ENCODE measurements around the gene RPS24. TPM values are rescaled to one million over a fixed set of nuclear protein-coding genes. Genes with fewer than 3 reads are reported as not detected.
"Not testable (repeated sequence)": the region's sequence is repeated elsewhere in the genome, so short reads cannot be mapped to it uniquely, and the experiment has no call there.

Gene RPS24
- 1,000 to 10,000 TPM; 1,176 to 1,208 TPM for total RNA-seq
- long read RNA-seq, transcript RPS24-214 (5 exons, 634 nt) = major isoform, 10 of 18 reads
- long read RNA-seq, partial matches to known transcripts = 4 of 18 reads
- long read RNA-seq, other reads (novel, unspliced or antisense) = 0 of 18 reads

DNA sequence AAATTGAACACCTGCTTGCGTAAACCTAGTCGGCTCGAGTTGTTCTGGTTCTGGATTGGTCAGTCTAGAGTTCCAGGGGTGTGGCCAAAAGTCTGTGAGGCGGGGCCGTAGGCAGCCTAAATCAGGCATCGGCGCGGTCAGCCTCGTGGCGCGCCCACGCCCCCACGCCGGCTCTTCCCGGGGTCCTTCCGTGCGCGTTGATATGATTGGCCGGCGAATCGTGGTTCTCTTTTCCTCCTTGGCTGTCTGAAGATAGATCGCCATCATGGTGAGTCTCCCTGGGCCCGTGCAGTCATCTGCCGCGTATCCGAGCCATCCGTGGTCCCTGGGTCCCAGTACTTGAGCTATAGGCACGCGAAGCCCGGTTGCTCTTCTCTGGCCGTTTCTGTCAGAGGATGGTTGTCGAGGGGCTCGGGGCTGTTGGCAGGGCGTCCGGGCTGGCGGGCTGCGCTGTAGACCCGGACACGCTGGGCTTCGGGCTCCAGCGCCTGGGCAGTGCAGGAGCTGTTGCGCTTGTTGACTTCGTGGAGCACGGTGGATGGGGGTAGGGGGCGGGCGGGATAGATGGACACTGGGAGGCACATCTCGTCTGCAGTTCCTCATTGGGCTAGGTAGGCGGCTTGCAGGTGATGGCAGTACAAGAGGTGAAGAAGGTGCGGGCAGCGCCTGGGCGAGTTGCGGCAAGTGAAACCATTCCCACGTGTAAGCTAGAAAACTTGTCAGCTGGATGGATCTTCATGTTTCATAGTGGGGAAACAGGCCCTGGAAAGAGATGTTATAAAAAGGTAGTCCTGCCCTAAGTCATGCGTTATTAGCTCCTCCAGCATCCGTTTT, at the start of gene RPS24:
Gene RPS24 (plus strand): TSS at position 227 of the 834 bp plus-strand sequence. CDS start 39 bp downstream, at position 266.
- DNase-seq = peak; percentile 95 to 97
- intact Hi-C loops (cut with DNase I, micrococcal nuclease) = no loop called here
- peak; percentile 88 for ATAC-seq

DNA sequence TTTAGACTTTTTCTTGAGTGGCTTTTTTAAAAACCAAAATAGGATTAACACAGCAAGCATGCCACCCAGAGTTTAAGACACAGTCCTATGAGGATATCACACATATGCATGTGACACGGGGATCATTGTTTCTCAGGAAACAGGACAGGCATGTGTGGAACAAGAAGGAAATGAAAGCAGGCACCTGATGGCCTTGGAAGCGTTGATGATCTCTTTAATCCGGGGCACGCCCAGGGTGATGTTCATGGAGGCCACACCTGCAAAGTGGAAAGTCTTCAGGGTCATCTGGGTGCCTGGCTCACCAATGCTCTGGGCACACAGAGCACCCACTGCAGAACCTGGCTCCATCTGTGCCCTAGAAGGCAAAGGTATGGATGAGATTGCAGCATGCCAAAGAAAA, 48.7 kb upstream of the RPS24 start:
- DNase-seq (peak in 1 of 2 donors; percentile 28), ATAC-seq (peak; percentile 90)
- intact Hi-C loops (cut with DNase I, micrococcal nuclease) = no loop called here

DNA sequence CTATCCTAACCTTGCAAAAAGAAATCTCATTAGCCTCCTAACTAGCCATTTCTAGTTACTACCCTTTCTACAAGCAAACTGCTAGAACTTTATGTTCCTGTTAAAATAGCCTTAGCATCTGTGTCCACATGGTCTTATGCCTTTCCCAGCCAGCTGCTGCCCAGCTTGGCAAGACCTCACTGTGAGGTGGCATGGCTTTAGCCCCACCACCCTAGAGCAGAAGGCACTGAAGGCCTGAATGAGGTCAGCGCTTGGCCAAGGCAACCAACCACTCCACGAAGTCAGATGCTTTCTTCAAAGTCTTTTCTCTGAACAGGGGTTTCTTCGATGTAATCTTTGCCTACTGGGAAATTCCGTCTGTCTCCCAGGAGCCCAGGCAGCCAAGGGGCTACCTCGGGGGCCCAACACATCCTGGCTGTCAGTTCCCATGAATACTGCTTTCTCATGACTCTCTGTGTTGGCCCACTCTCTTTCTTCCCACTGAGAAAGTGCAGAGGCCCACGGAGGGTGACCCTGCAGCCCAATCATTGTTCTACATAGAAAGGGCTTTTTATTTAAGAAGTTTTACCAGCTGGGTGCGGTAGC, 45.9 kb upstream of the RPS24 start:
- intact Hi-C loops (cut with DNase I, micrococcal nuclease) = no loop called here
- ATAC-seq (no peak), DNase-seq (no peak)

DNA sequence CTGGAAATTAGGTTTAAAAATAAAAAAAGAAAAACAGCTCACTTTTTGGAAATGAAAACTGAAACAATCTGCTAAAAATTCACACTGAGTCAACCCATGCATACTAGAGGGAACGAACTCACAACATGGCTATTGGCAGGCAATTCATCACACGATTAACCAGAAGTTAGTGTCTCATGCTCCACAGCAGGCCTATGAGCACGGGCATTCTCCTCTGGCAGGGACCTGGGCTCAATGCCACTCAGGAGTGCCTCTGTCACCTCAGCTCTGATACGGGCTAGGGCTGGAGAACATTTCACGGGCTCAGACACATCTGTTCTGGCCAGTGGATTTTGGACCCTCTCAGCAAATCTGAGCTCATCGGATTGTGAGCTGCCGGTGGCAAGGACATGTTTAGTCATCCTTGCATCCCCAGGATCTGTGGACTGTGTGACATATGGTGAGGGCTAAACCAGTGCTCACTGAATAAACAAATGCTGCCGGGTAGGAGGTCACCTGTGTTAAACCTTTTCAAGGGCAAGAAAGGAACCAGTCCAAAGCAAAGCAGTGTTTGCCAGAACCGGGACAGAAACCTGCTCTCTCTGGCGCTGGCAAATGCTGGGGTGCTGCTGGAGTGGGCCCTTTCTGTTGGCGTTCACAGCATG, 44.5 kb upstream of the RPS24 start:
- peak; percentile 46 for ATAC-seq
- no peak for DNase-seq
- intact Hi-C loops (cut with DNase I, micrococcal nuclease) = no loop called here

DNA sequence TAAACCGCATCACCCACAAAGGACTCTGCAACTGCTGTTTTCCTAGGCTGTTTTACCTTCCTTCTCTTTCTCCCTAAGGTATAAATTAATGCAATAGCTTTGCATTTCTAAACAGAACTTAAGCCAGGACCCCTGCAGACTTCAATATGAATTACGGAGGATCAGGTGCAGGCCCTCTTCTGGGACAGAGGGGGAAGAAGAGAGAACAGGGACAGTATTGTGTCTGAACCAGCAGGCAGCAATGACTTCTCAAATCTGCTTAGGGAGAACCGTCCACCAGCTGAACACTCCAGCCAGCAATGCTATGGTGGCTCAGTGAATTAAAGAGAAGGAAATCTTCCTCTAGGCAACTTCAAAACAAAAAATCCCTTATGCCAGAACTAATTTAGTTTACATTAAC, 40.0 kb upstream of the RPS24 start:
- no peak for DNase-seq
- ATAC-seq = no peak
- intact Hi-C loops (cut with DNase I, micrococcal nuclease) = no loop called here

DNA sequence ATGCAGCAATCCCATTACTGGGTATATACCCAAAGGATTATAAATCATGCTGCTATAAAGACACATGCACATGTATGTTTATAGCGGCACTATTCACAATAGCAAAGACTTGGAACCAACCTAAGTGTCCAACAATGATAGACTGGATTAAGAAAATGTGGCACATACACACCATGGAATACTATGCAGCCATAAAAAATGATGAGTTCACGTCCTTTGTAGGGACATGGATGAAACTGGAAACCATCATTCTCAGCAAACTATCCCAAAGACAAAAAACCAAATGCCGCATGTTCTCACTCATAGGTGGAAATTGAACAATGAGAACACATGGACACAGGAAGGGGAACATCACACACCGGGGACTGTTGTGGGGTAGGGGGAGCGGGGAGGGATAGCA, 34.9 kb upstream of the RPS24 start:
- DNase-seq; ATAC-seq; intact Hi-C loops (cut with DNase I, micrococcal nuclease): not testable (repeated sequence)

DNA sequence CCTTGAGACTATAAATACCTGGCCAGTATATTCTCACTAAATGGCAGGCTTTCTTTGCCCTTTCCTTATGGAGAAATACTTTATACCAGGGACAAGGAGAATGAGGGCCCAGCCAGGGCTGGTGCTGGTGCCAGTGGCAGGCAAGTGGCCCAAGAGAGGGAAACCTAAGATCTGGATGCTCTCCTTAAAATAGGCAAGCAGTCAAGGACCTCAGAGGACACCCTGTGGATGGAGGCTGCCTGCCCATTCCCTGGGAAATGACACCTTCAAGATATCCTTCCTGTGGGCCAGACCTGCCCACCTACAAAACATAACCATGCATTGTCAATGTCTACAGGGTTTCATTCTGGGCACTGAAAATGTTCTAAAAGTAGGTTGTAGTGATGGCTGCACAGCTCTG, 33.5 kb upstream of the RPS24 start:
- ATAC-seq = no peak
- intact Hi-C loops (cut with DNase I, micrococcal nuclease) = no loop called here
- no peak for DNase-seq

DNA sequence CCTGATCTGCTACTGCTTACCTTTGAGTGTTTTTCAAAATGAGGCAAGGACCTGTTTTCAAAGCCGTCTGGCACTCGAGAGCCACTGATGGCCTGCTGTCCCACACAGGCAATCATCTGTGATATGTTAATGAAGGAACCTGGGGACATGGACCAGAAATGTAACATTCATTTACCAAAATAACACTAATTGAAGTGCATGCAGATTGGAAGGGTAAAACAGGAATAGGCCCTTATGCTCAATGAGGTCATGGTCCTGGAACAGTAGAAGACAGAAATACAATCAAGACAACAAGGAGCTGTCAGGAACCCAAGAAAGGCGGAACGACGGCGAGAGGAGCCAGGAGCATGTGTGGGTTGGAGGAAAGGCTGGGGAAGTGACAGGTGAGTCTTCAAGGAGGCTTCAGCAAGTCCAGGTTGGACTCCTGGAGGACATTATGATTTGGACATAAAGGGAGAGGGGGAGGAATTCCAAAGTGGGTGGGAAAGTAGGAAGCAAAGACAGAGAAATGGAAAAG, 32.6 kb upstream of the RPS24 start:
- intact Hi-C loops (cut with DNase I, micrococcal nuclease) = no loop called here
- ATAC-seq = no peak
- no peak for DNase-seq

DNA sequence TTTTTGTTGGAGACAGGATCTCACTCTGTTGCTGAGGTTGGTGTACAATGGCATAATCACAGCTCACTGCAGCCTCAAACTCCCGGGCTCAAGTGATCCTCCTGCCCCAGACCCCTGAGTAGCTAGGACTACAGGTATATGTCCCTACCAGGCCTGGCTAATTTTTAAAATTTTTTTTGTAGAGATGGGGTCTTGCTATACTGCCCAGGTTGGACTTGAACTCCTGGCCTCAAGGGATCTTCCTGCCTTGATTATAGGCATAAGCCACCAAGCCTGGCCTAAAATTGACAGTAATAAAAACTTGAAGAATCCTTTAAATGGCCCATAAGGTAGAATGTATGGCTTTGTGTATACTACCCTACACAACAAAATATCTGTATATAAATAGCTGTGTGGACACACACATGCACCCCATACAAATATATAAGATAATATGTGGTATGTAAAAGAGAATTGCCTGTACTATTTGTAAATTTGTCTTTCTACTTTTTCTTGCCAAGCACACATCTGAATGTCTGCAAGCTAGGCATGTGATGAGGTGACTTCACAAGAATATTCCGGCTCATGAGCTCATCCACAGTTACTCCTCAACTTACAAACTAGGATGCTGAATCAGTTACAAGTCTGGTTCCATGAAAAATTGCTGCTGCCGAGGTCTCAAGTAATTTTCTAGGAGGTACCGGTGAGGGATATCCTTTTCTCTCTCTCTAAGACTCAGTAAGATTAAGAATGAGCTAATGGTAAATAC, 30.9 kb upstream of the RPS24 start:
- intact Hi-C loops (cut with DNase I, micrococcal nuclease) = no loop called here
- DNase-seq (no peak), ATAC-seq (no peak)

DNA sequence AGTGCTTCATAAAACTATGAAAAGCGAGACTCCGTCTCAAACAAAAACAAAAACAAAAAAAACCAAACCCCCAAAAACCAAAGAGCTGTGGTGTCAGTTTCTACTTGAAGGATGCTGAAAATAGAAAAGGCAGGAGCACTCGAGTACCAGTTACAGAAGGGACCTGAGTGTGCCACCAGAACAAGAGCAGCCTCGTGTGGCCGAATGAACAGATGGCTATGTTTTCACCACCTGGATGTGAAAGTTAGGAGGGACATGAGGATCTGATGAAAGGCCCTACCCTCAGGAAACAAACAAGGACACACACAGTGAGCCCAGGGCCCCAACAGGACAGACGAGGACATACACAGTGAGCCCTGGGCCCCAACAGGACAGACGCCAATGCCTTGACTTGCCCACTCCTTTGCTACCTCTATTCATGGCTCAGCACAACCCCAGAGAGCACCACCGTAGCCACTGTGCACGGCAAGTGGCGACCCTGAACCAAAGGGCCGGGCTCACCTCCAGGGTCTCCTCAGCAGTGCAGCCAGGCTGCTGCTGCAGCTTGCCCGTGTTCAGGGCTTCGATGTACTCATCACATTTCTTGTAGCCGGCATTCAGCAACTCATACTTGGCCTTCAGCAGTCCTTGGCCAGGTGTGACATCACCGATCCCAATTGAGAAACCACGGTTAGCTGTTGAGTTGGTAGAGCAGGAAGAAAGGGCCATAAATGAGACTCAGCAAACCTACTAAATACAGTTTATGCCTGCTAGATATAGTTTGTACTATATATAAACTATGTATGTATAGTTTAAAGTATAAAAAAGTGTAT, 29.2 kb upstream of the RPS24 start:
- ATAC-seq = no peak
- intact Hi-C loops (cut with DNase I, micrococcal nuclease) = no loop called here
- DNase-seq = no peak

DNA sequence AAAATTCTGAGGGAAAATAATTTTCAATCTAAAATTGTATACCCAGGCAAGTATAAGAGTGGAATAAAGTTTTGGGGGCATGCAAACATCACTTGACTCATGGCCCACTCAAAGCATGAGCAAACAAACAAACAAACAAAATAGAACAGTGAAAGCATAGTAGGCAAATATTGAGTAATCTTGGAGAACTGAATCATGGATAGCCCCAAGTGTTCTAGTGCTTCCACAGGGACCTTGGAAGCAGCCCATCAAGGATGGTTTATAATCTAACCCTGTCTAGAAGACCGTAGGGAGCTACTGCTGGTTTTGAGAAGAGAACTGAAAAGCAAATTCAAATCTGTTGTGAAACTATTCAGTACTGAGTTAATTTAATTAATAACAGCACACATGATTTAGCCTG, 26.5 kb upstream of the RPS24 start:
- ATAC-seq = no peak
- DNase-seq = no peak
- intact Hi-C loops (cut with DNase I, micrococcal nuclease) = no loop called here

DNA sequence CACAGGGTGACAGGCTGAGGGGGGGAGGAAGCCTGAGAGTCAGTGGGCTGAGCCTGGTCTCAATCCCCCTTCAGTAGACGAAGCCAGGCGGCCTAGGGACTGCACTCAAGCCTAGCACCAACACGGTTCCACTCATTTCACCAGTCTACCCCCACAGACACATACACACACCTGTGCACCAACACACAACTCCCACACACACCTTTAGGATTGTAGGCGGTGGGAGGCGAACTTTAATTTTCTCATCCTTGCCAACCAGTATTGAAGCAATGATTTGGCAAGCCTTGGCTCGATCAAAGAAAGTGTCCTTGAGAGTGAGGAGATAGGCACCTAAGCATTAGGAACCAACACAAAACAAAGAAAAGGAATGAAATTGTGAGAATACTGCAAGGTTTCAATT, 24.0 kb upstream of the RPS24 start:
- no peak for DNase-seq
- ATAC-seq = no peak
- intact Hi-C loops (cut with DNase I, micrococcal nuclease) = no loop called here

DNA sequence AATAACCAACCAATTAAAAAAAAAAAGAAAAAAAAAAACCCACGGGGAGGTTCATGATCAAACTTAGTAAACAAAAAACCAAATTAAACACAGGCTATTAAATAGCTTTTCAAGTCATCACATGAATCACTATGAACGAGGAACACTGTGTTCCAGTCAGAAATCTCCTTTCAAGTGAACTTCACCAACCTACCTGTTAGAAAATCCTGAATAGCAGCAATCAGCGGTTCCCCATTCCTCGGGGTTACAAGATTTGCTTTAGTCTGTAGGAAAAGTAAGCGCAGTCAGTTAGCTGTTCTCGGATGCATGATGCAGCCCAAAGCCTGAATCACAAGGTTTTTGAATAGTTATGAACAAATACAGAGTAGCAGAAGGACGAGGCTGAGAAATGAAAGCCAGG, 23.4 kb upstream of the RPS24 start:
- intact Hi-C loops (cut with DNase I, micrococcal nuclease) = no loop called here
- DNase-seq = no peak
- ATAC-seq = no peak

DNA sequence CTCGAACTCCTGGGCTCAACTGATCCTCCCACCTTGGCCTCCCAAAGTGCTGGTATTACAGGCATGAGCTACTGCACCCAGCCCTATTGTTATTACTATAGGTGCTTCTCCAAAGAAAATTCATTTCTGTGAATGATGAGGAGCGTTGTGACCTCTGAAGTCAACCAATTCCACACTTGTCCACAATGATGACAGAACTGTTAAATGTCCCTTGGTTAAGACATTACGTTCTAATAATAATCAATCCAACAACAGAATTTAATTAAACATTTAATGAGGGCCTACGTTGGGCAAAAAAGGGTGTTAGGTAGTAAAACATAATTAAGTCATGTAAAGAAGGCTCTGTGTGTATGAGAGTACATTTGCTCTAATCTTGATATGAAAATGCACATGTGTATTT, 22.6 kb upstream of the RPS24 start:
- intact Hi-C loops (cut with DNase I, micrococcal nuclease) = no loop called here
- ATAC-seq (no peak), DNase-seq (no peak)

DNA sequence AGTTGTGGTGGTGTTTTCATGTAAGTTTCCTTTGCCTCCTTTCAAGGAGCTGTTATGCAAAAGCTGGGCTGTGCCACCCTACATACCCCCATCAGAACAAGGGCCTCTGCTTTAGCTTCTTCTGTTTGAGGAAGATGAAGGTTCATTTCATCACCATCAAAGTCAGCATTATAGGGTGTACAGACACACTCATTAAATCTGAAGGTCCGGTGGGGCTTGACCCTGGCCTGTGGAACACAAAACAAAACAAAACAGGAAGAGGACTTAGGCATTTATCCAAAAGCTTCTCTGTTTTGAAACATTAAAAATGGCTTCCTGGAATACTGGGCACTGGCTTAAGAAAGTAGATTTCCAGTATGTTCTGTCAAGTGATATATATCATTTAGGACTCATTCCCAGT, 20.1 kb upstream of the RPS24 start:
- ATAC-seq (no peak), DNase-seq (no peak)
- intact Hi-C loops (cut with DNase I, micrococcal nuclease) = no loop called here

DNA sequence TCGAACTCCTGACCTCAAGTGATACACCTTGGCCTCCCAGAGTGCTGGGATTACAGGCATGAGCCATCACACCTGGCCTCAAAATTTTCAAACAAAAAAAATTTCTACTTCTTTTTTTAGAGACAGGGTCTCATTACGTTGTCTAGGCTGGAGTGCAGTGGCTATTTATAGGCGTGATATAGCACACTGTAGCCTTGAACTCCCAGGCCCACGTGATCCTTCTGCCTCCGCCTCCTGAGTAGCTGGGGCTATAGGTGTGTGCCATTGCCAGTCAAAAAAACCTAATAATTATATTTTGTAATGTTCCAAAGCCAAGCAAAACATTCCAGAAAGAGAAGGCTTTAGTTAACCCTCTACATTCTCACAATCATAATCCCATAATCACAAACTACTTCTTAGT, 18.1 kb upstream of the RPS24 start:
- intact Hi-C loops (cut with DNase I, micrococcal nuclease) = no loop called here
- no peak for ATAC-seq
- no peak for DNase-seq

DNA sequence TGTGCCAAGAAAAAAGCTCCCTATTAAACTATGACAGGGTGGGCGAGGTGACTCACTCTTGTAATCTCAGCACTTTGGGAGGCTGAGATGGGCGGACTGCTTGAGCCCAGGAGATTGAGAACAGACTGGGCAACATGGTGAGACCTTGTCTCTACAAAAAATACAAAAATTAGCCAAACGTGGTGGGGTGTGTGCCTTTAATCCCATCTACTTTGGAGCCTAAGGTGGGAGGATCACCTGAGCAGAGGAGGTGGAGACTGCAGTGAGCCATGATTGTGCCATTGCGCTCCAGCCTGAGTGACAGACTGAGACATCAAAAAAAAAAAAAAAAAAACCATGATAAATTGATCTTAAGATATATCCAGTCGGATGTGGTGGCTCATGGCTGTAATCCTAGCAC, 15.8 kb upstream of the RPS24 start:
- no peak for ATAC-seq
- intact Hi-C loops (cut with DNase I, micrococcal nuclease) = no loop called here
- DNase-seq = no peak

DNA sequence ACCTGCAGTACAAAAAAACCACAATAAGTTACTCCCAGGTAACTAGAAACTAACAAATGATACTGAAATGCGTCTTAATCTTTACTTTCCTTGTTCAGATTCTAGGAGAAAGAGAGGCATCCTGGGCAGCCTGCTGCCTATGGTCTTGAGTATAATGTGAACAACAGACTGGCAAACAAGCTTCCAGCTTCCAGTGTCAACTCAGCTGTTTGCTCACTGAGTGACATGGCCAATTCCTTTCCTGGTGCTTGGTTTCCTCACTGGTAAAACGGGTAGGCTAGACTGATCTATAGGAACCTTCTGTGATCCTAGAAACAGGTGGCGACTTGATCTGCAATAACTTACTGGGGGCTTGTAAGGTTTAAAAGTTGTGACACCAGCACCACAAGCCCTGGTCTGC, 14.4 kb upstream of the RPS24 start:
- ATAC-seq (no peak), DNase-seq (no peak)
- intact Hi-C loops (cut with DNase I, micrococcal nuclease) = no loop called here

Measured in left colon (tissue), 2 donors.